ENCODE results near the gene AP1M2.

AP1M2 gene

DNA sequence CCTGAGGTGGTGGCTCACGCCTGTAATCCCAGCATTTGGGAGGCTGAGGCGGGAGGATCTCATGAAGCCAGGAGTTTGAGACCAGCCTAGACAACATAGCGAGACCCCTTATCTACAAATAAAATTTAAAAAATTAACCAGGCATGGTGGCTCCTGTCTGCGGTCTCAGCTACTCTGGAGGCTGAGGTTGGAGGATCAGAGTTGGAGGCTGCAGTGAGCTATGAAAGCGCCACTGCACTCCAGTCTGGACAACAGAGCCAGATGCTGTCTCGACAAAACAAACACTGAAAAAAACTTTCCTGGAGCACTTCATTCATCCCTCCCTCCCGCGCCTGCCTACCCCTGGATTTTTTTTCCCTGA lies 44.1 kb downstream of the AP1M2 start:
- TF ChIP-seq POLR2AphosphoS5 (IDR thresholded peaks at IDR 0.05; ENCODE audit: low read depth, low read length) (no peak), FOXP2 (optimal IDR thresholded peaks at IDR 0.05; ENCODE audit: borderline replicate concordance, extremely low read depth, extremely low read length, insufficient read depth) (no peak), SIN3A (IDR thresholded peaks at IDR 0.05; ENCODE audit: borderline replicate concordance, insufficient read depth, low read length) (no peak), TAF1 (IDR thresholded peaks at IDR 0.05; ENCODE audit: borderline replicate concordance, insufficient read depth, low read length) (no peak)
- TF ChIP-seq, protein P1, sequence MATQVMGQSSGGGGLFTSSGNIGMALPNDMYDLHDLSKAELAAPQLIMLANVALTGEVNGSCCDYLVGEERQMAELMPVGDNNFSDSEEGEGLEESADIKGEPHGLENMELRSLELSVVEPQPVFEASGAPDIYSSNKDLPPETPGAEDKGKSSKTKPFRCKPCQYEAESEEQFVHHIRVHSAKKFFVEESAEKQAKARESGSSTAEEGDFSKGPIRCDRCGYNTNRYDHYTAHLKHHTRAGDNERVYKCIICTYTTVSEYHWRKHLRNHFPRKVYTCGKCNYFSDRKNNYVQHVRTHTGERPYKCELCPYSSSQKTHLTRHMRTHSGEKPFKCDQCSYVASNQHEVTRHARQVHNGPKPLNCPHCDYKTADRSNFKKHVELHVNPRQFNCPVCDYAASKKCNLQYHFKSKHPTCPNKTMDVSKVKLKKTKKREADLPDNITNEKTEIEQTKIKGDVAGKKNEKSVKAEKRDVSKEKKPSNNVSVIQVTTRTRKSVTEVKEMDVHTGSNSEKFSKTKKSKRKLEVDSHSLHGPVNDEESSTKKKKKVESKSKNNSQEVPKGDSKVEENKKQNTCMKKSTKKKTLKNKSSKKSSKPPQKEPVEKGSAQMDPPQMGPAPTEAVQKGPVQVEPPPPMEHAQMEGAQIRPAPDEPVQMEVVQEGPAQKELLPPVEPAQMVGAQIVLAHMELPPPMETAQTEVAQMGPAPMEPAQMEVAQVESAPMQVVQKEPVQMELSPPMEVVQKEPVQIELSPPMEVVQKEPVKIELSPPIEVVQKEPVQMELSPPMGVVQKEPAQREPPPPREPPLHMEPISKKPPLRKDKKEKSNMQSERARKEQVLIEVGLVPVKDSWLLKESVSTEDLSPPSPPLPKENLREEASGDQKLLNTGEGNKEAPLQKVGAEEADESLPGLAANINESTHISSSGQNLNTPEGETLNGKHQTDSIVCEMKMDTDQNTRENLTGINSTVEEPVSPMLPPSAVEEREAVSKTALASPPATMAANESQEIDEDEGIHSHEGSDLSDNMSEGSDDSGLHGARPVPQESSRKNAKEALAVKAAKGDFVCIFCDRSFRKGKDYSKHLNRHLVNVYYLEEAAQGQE (IDR thresholded peaks at IDR 0.05; ENCODE audit: insufficient read depth in 1 of 2, low read depth in 2 of 2, low read length in 2 of 2), result no peak

DNA sequence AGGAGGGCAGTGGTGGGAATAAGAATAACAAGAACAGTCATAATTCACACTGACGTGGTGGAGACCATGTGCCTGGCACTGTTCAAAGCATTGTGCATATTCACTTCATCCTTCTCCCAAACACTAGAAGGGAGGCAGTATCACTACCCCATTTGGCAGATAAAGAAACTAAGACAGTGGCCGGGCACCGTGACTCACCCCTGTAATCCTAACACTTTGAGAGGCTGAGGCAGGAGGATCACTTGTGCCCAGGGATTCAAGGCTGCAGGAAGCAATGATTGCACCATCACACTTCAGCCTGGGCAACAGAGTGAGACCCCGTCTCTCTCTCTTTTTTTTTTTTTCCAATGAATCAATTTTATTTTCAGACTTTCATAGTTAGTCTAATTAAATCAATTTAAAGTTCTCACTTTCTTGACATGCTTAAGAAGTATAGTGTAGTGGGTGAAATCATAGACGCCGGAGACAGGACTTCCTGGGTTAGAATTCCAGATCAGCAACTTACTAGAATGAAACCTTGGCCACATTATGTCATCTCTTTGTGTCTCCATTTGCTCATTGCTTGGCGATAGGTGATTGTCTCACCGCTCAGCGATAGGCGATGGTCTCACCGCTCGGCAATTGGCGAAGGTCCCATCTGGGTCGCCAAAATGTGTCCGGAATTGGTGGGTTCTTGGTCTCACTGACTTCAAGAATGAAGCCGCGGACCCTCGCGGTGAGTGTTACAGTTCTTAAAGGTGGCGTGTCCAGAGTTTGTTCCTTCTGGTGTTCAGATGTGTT lies 48.7 kb downstream of the AP1M2 start:
- no peak for TF ChIP-seq FOXP2 (optimal IDR thresholded peaks at IDR 0.05; ENCODE audit: borderline replicate concordance, extremely low read depth, extremely low read length, insufficient read depth)
- TF ChIP-seq TAF1 (IDR thresholded peaks at IDR 0.05; ENCODE audit: borderline replicate concordance, insufficient read depth, low read length), result no peak
- TF ChIP-seq SIN3A (IDR thresholded peaks at IDR 0.05; ENCODE audit: borderline replicate concordance, insufficient read depth, low read length), result no peak
- TF ChIP-seq, protein P1 (IDR thresholded peaks at IDR 0.05; ENCODE audit: insufficient read depth in 1 of 2, low read depth in 2 of 2, low read length in 2 of 2), result no peak
- TF ChIP-seq POLR2AphosphoS5 (IDR thresholded peaks at IDR 0.05; ENCODE audit: low read depth, low read length), result no peak

DNA sequence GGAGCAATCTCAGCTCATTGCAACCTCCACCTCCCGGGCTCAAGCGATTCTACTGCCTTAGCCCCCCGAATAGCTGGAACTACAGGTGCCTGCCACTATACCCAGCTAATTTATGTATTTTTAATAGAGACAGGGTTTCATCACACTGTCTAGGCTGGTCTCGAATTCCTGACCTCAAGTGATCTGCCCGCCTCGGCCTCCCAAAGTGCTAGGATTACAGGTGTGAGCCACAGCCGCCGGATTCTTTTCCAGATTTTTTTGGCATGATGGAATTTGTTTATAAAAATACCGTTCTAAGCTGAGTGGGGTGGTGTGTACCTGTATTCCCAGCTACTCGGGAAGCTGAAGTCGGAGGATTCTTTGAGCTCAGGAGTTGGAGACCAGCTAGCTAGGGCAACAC lies 49.4 kb downstream of the AP1M2 start:
- TF ChIP-seq POLR2AphosphoS5 (IDR thresholded peaks at IDR 0.05; ENCODE audit: low read depth, low read length) (no peak), TAF1 (IDR thresholded peaks at IDR 0.05; ENCODE audit: borderline replicate concordance, insufficient read depth, low read length) (no peak), FOXP2 (optimal IDR thresholded peaks at IDR 0.05; ENCODE audit: borderline replicate concordance, extremely low read depth, extremely low read length, insufficient read depth) (no peak), SIN3A (IDR thresholded peaks at IDR 0.05; ENCODE audit: borderline replicate concordance, insufficient read depth, low read length) (no peak)
- TF ChIP-seq, protein P1 (IDR thresholded peaks at IDR 0.05; ENCODE audit: insufficient read depth in 1 of 2, low read depth in 2 of 2, low read length in 2 of 2), result no peak

DNA sequence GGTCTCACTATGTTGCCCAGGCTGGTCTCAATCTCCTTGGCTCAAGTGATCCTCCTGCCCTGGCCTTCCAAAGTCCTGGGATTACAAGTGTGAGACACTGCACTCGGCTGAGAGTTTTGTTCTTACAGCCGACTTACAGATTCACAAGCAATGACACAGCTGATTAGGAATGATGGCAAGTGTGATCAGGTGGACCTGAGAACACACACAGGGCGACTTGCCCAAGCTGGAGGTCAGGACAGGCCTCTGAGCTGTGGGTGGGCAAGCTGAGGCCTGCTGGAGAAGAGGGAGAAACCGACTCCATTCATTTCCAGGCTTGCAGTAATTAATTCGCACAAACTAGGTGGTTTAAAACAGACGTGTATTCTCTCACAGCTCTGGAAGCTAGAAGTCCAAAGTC lies 51.5 kb downstream of the AP1M2 start:
- TF ChIP-seq POLR2AphosphoS5 (IDR thresholded peaks at IDR 0.05; ENCODE audit: low read depth, low read length), result no peak
- no peak for TF ChIP-seq SIN3A (IDR thresholded peaks at IDR 0.05; ENCODE audit: borderline replicate concordance, insufficient read depth, low read length)
- no peak for TF ChIP-seq FOXP2 (optimal IDR thresholded peaks at IDR 0.05; ENCODE audit: borderline replicate concordance, extremely low read depth, extremely low read length, insufficient read depth)
- TF ChIP-seq TAF1 (IDR thresholded peaks at IDR 0.05; ENCODE audit: borderline replicate concordance, insufficient read depth, low read length), result no peak

DNA sequence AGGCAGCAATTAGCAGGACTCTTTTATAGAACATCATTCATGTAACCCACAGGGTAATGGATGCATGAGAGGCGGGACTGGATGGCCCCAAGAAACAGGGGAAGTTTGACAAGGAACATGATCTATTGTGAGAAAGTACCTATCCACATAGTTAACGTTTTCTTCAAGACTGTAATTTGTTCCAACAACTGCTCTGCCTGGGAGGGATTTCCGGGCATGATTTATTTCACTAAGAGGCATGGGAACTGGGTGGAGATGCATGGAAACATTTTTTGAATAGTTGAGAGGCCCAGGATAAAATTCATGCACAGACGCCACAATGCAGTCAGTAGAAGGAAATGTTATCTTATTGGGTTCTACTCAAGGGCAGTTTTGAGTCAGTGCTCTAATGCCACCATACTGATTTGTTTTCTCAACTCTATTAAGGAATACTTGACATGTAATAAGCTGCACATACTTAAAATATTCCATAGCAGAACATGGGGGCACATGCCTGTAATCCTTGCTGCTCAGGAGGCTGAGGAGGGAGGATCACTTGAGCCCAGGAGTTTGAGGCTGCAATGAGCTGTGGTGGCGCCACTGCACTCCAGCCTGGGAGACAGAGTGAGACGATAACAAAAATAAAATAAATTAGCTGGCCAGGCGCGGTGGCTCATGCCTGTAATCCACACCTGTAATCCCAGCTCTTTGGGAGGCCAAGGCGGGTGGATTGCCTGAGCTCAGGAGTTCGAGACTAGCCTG lies 53.3 kb downstream of the AP1M2 start:
- TF ChIP-seq SIN3A (IDR thresholded peaks at IDR 0.05; ENCODE audit: borderline replicate concordance, insufficient read depth, low read length), result no peak
- TF ChIP-seq TAF1 (IDR thresholded peaks at IDR 0.05; ENCODE audit: borderline replicate concordance, insufficient read depth, low read length), result no peak
- no peak for TF ChIP-seq POLR2AphosphoS5 (IDR thresholded peaks at IDR 0.05; ENCODE audit: low read depth, low read length)
- TF ChIP-seq, protein P1 (IDR thresholded peaks at IDR 0.05; ENCODE audit: insufficient read depth in 1 of 2, low read depth in 2 of 2, low read length in 2 of 2), result no peak
- no peak for TF ChIP-seq FOXP2 (optimal IDR thresholded peaks at IDR 0.05; ENCODE audit: borderline replicate concordance, extremely low read depth, extremely low read length, insufficient read depth)

All from PFSK-1 (cell line).